Neuronal stem cell (in vitro differentiated cells): ENCODE results near the gene SS18.
A peak's percentile ranks its signal among the peaks of the same experiment; 100 is the strongest.

Experiments used
- DNase-seq: peaks from one replicate; pipeline ENCODE4 v3.0.0-alpha.2; 2013; ENCODE audit warnings: low spot score
- H2AFZ ChIP-seq: one replicate; pipeline ENCODE4 v1.6.1; 2013; ENCODE audit warnings: mild to moderate bottlenecking, low read length, inconsistent platforms
- H2AK5ac ChIP-seq: 2 replicates; pipeline ENCODE4 v1.6.1; 2013; ENCODE audit warnings: low read depth, mild to moderate bottlenecking, inconsistent platforms, low read length, moderate library complexity, mixed read lengths
- H2BK120ac ChIP-seq: 2 replicates; pipeline ENCODE4 v1.6.1; 2013; ENCODE audit warnings: low read depth, mild to moderate bottlenecking, inconsistent platforms, low read length, moderate library complexity, mixed read lengths
- H2BK12ac ChIP-seq: one replicate; pipeline ENCODE4 v1.6.1; 2013; ENCODE audit warnings: low read length, inconsistent platforms
- H2BK15ac ChIP-seq: 2 replicates; pipeline ENCODE4 v1.6.1; 2013; ENCODE audit warnings: mild to moderate bottlenecking, low read length, inconsistent platforms, mixed read lengths
- H2BK5ac ChIP-seq: one replicate; pipeline ENCODE4 v1.6.1; 2013; ENCODE audit warnings: inconsistent platforms, mild to moderate bottlenecking, low read length, moderate library complexity
- H3K14ac ChIP-seq: one replicate; pipeline ENCODE4 v1.6.1; 2013; ENCODE audit warnings: low read length, inconsistent platforms
- H3K18ac ChIP-seq: 2 replicates; pipeline ENCODE4 v1.6.1; 2013; ENCODE audit warnings: low read length, inconsistent platforms
- H3K23ac ChIP-seq: 2 replicates; pipeline ENCODE4 v1.6.1; 2013; ENCODE audit warnings: low read depth, mild to moderate bottlenecking, mixed read lengths, low read length, inconsistent platforms; ENCODE audit not compliant: poor library complexity
- H3K27ac ChIP-seq: replicated peaks from 3 replicates; pipeline ENCODE4 v1.5.1; 2013; ENCODE audit warnings: low read length, inconsistent platforms
- H3K27me3 ChIP-seq, 3 experiments: 2 replicates each; pipeline ENCODE4 v1.6.1; 2013; ENCODE audit warnings: low read length in 3 of 3, mild to moderate bottlenecking in 2 of 3, inconsistent platforms in 1 of 3, low read depth in 1 of 3, mixed read lengths in 1 of 3, moderate library complexity in 1 of 3; ENCODE audit not compliant: control insufficient read depth in 3 of 3, insufficient read depth in 3 of 3
- H3K36me3 ChIP-seq, 2 donors: replicated peaks in 1 of 2; 2 replicates each; pipeline ENCODE4 v1.6.1; 2013; ENCODE audit warnings: low read length in 2 of 2; ENCODE audit not compliant: control insufficient read depth in 2 of 2, insufficient read depth in 2 of 2
- H3K4ac ChIP-seq: 2 replicates; pipeline ENCODE4 v1.6.1; 2013; ENCODE audit warnings: inconsistent platforms, mild to moderate bottlenecking, low read length, moderate library complexity
- H3K4me1 ChIP-seq, 2 donors: 1 replicate in 1 of 2; 2 replicates in 1 of 2; pipeline ENCODE4 v1.6.1; 2013; ENCODE audit warnings: low read length in 2 of 2, low read depth in 1 of 2; ENCODE audit not compliant: control insufficient read depth in 2 of 2, insufficient read depth in 1 of 2
- H3K4me2 ChIP-seq: one replicate; pipeline ENCODE4 v1.6.1; 2013; ENCODE audit warnings: mild to moderate bottlenecking, low read length, inconsistent platforms; ENCODE audit not compliant: insufficient read depth, poor library complexity, severe bottlenecking
- H3K4me3 ChIP-seq, 2 donors: 2 replicates each; pipeline ENCODE4 v1.5.1; 2013; ENCODE audit warnings: low read length in 2 of 2, mild to moderate bottlenecking in 2 of 2, inconsistent platforms in 1 of 2, moderate library complexity in 1 of 2
- H3K79me1 ChIP-seq: one replicate; pipeline ENCODE4 v1.6.1; 2013; ENCODE audit warnings: low read depth, mild to moderate bottlenecking, inconsistent platforms, low read length, moderate library complexity
- H3K9ac ChIP-seq: one replicate; pipeline ENCODE4 v1.6.1; 2013; ENCODE audit warnings: mild to moderate bottlenecking, low read depth, low read length, inconsistent platforms; ENCODE audit not compliant: poor library complexity
- H3K9me3 ChIP-seq, 2 donors: replicated peaks in 1 of 2; 2 replicates each; pipeline versions ENCODE3 to v1.6.1; 2013; ENCODE audit warnings: low read length in 2 of 2, mild to moderate bottlenecking in 2 of 2, inconsistent platforms in 1 of 2, low read depth in 1 of 2, mixed read lengths in 1 of 2, moderate library complexity in 1 of 2; ENCODE audit not compliant: control insufficient read depth in 2 of 2, insufficient read depth in 1 of 2
- H4K8ac ChIP-seq: one replicate; pipeline ENCODE4 v1.6.1; 2013; ENCODE audit warnings: low read depth, mild to moderate bottlenecking, inconsistent platforms, low read length, moderate library complexity
- H4K91ac ChIP-seq: one replicate; pipeline ENCODE4 v1.6.1; 2013; ENCODE audit warnings: low read length, low read depth, mild to moderate bottlenecking, inconsistent platforms; ENCODE audit not compliant: poor library complexity
- WGBS, 2 donors: extraction: QIAGEN DNeasy Blood & Tissue Kit; methylation state at CpG; one replicate each; pipeline ENCODE4 v1.1.7; 2013; ENCODE audit warnings: missing lambda C conversion rate in 2 of 2, mixed read lengths in 1 of 2; ENCODE audit not compliant: insufficient read length in 2 of 2, insufficient replicate concordance in 1 of 2; ENCODE audit errors: extremely low coverage in 2 of 2; 5-methylcytosine and 5-hydroxymethylcytosine counted together

The SS18 gene

DNA sequence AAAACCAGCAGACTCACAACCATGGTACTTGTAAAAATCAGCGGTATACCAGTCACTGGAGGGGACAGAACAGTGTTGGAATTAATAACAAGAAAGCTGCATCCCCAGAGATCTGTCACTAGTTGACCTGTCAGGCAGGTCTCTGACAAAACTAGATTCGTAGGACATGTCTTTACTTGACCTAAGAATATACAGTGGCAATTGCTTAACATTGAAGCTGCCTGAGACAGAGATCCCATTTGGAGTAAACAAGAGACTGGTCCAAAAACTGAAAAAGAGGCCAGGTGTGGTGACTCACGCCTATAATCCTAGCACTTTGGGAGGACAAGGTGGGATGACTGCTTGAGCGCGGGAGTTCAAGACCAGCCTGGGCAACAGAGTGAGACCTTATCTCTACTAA, 7.2 kb upstream of the SS18 start:
- H3K27ac ChIP-seq = no peak overlapping the region
- WGBS, 2 donors = no CpG with 5 or more reads among the region's 5 CpGs

DNA sequence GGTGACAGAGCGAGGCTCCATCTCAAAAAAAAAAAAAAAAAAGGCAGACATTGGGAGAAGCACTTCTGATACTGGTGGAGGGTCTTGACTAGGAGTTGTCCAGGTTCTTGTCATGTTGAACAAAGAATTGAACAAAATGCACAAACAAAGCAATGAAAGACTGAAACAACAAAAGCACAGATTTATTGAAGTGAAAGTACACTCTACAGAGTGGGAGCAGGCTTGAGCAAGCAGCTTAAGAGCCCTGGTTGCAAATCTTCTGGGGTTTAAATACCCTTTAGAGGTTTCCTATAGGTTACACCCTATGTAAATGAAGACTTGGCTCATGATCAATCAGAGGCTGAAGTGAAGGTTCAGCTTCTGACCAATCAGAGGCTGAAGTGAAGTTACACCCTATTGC, 6.4 kb upstream of the SS18 start:
- no peak for DNase-seq
- no CpG with 5 or more reads among the region's 1 CpG for WGBS, 2 donors

More for the DNA sequence above, 7.2 kb upstream of the SS18 start:
- H4K8ac ChIP-seq = no peak overlapping the region
- no peak overlapping the region for H4K91ac ChIP-seq
- H3K9ac ChIP-seq = no peak overlapping the region
- H2BK5ac ChIP-seq = no peak overlapping the region
- H3K4me3 ChIP-seq = no peak overlapping the region
- no peaks in the 10 kb centered on the region for H3K36me3 ChIP-seq
- no peaks in the 10 kb centered on the region for H3K4me1 ChIP-seq
- H2AFZ ChIP-seq = peak overlapping the region; percentile 59
- no peak overlapping the region for H3K23ac ChIP-seq
- H2AK5ac ChIP-seq = no peak overlapping the region
- no peak overlapping the region for H2BK15ac ChIP-seq
- H3K14ac ChIP-seq = no peak overlapping the region
- peaks cover 0 to 3% (median 0%) of the 10 kb centered on the region in 3 experiments for H3K27me3 ChIP-seq
- H3K9me3 ChIP-seq = peaks cover 0 to 9% of the 10 kb centered on the region in 2 donors
- no peaks in the 10 kb centered on the region for H3K79me1 ChIP-seq
- H3K18ac ChIP-seq = no peak overlapping the region
- H3K4ac ChIP-seq = no peak overlapping the region
- H3K4me2 ChIP-seq = no peak overlapping the region
- no peak for DNase-seq
- H2BK120ac ChIP-seq = no peak overlapping the region
- H2BK12ac ChIP-seq = no peak overlapping the region

DNA sequence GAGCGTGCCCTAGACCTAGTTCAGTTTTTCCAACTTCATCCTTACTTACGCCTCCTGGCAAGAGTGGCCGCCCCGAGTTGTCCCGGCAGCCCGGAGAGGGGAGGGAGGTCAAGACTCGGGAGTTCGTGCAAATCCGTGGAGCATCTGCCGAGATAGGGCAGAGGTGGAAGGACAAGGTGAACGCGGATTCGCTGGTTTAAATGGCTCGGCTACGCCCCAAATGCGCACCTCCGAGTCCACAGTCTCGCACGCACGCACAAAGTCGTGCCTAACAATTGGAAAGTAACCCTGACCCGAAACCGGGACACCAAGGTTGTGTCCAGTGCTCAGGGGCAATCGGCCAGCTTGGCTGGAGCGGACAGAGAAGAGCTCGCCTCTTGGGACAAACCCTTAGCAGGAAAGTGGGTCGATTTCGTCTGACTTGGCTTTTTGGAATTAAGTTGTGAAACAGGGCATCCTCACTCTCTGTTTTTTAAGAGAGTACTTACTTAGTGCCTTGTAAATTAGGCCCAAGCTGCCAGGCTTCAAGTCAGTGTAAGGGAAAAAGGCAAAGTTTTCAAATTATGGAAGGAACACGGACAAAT, 726 bp upstream of the SS18 start:
- WGBS, 2 donors = no CpG with 5 or more reads among the region's 29 CpGs
- Histone ChIP-seq H2BK5ac (peak overlapping the region; percentile 98), H3K14ac (no peak overlapping the region), H3K9ac (peak overlapping the region; percentile 65), H3K79me1 (peaks cover 1% of the 10 kb centered on the region), H3K36me3 (peaks cover 0 to 15% of the 10 kb centered on the region in 2 donors), H3K4me3 (peak overlapping the region; percentile 96 to 100), H2BK120ac (no peak overlapping the region), H3K27me3 (peaks cover 0 to 3% (median 0%) of the 10 kb centered on the region in 3 experiments), H4K8ac (no peak overlapping the region), H3K4me1 (peaks cover 0 to 6% of the 10 kb centered on the region in 2 donors), H3K18ac (peak overlapping the region; percentile 95), H2AK5ac (no peak overlapping the region), H2BK12ac (no peak overlapping the region), H3K4me2 (peak overlapping the region; percentile 75), H3K9me3 (peaks cover 0 to under 1% of the 10 kb centered on the region in 2 donors), H3K4ac (no peak overlapping the region), H4K91ac (no peak overlapping the region), H2BK15ac (no peak overlapping the region), H3K23ac (peak overlapping the region; percentile 98), H2AFZ (peak overlapping the region; percentile 94), H3K27ac (peak overlapping the region; percentile 96)
- no peak for DNase-seq

More for the DNA sequence above, 6.4 kb upstream of the SS18 start:
- Histone ChIP-seq H2AFZ (no peak overlapping the region), H3K4ac (no peak overlapping the region), H2BK5ac (no peak overlapping the region), H3K9ac (no peak overlapping the region), H4K91ac (no peak overlapping the region), H3K23ac (no peak overlapping the region), H2BK120ac (no peak overlapping the region), H2BK12ac (no peak overlapping the region), H3K4me1 (no peaks in the 10 kb centered on the region), H3K4me2 (no peak overlapping the region), H2AK5ac (no peak overlapping the region), H4K8ac (no peak overlapping the region), H3K27ac (no peak overlapping the region), H3K18ac (no peak overlapping the region), H3K79me1 (no peaks in the 10 kb centered on the region), H3K9me3 (peaks cover 0 to 9% of the 10 kb centered on the region in 2 donors), H3K36me3 (no peaks in the 10 kb centered on the region), H3K27me3 (peaks cover 0 to 3% (median 0%) of the 10 kb centered on the region in 3 experiments), H3K4me3 (no peak overlapping the region), H2BK15ac (no peak overlapping the region), H3K14ac (no peak overlapping the region)

DNA sequence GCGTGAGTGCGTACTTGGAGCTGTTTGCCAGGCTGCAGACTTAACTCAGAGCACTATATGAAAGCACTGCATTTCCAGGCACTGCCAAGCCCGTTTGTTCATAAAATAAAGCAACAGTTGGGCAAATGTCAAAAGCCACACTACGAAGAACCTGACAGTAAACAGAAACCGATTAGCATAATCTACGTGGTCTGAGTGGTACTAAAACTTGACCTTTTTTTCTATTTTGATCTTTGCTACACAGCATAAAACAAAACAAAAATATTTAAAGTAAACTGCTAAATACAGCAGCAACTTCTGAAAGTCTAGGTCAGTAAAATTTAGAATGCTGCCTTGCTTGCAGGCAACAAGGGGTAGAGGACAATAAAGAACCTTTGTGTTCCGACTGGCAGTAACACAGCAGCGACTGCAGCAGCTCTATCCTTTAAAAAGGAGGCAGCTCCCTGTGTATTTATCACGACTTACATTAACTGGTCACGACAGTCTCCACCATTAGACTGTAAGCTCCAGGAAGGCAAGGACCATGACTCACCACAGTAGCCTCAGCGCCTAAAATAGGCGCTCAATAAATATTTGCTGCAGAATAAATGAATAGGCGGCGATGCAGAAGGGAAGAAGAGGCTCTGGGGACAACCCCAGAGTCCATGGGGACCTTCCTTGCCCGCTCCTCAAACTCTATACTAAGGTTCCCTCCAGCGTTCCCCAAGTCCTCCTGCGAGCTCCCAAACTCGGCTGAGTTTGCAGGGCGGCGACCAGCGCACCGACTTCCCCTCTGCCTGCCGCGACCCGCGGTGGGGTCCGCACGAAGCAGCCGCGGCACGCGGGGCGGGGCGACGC, 902 bp downstream of the SS18 start:
- Histone ChIP-seq H4K8ac (no peak overlapping the region), H3K4me1 (peaks cover 0 to 6% of the 10 kb centered on the region in 2 donors), H4K91ac (no peak overlapping the region), H2BK12ac (no peak overlapping the region), H3K23ac (peak overlapping the region; percentile 98), H3K4me2 (peak overlapping the region; percentile 67), H2AK5ac (no peak overlapping the region), H3K9ac (peak overlapping the region; percentile 94), H3K27me3 (peaks cover 0 to 3% (median 0%) of the 10 kb centered on the region in 3 experiments), H3K79me1 (peaks cover 1% of the 10 kb centered on the region), H3K9me3 (peaks cover 0 to 3% of the 10 kb centered on the region in 2 donors), H3K4ac (no peak overlapping the region), H3K36me3 (peaks cover 2 to 32% of the 10 kb centered on the region in 2 donors), H3K18ac (peak overlapping the region; percentile 99), H3K4me3 (peak overlapping the region; percentile 96 to 100), H3K14ac (no peak overlapping the region), H3K27ac (peak overlapping the region; percentile 96), H2BK5ac (peak overlapping the region; percentile 98), H2BK120ac (no peak overlapping the region), H2AFZ (peak overlapping the region; percentile 94), H2BK15ac (no peak overlapping the region)
- DNase-seq = peak; percentile 35
- no CpG with 5 or more reads among the region's 35 CpGs for WGBS, 2 donors
